ENCODE results near the gene ADAMTSL1. TPM values are rescaled to one million over a fixed set of nuclear protein-coding genes. Genes with fewer than 3 reads are reported as not detected.

The ADAMTSL1 gene
- total RNA-seq, 1 donor from 2014 or later, result 12.6 TPM

DNA sequence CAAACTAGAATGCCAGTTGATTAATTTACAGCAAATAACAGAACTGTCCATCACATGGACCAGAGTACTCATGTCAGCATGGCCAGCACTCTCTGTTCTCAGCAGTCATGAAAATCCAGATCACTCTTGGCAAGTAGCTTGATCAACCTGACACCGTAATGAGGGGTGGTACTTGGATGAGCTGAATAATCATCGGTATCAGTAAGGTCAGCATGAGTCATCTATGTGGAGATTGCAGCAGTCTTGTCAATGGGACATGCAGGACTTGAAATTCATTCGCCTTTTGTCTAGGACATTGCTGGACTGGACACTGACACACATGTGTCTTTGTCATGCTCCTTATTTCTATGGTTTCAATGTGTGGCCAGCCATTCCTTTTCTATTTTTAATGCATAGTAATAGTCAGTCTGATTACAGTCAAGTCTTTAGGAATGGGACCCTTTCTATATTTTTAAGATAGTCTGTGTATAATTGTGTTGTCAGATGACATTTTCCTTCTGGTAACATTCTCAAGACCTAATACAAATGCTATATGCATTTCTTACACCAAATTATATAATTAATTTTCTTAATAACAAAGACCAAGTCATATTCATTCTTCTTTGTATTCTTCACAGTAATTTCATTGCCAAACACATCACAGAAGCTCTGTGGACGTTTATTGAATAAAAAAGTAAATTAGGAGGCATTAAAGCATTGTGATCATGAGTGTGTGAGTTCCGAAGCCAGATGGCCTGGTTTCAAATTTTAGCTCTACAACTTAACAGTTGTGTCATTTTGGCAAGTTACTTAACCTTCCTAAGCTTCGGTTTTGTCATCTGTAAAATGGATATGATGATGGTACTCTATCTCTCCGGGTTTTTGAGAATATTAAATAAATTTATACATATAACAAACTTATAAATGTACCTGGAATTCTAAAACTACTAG is 57.4 kb downstream of the ADAMTSL1 start:
- Mint-ChIP-seq H3K4me1 (ENCODE audit: low read depth, unreplicated experiment) (no peaks in the 10 kb centered on the region), H3K9me3 (ENCODE audit: unreplicated experiment) (peaks cover 16% of the 10 kb centered on the region), H3K27ac (ENCODE audit: unreplicated experiment) (no peak overlapping the region), H3K36me3 (ENCODE audit: low read depth, unreplicated experiment) (peaks cover 20% of the 10 kb centered on the region), H3K4me3 (ENCODE audit: unreplicated experiment) (no peak overlapping the region), H3K27me3 (ENCODE audit: low read depth, unreplicated experiment) (no peaks in the 10 kb centered on the region)
- peaks cover 10% of the 10 kb centered on the region for H4K20me1 ChIP-seq (ENCODE audit: insufficient read depth, low read length)
- H3K79me2 ChIP-seq (ENCODE audit: insufficient read depth, low read length), result peaks cover 51% of the 10 kb centered on the region
- DNase-seq (ENCODE audit: low read depth) (no peak), FAIRE-seq (no peak)
- no peak overlapping the region for H2AFZ ChIP-seq (ENCODE audit: low read depth, low read length)
- H3K4me1 ChIP-seq (ENCODE audit: insufficient read depth, low read length), result peaks cover 5% of the 10 kb centered on the region
- no peak overlapping the region for H3K4me3 ChIP-seq (ENCODE audit: insufficient read depth, low read depth, low read length)
- H3K36me3 ChIP-seq (ENCODE audit: insufficient read depth, low read length), result peaks cover 31% of the 10 kb centered on the region
- no peak overlapping the region for H3K9ac ChIP-seq (ENCODE audit: low read length)
- H3K4me2 ChIP-seq (ENCODE audit: low read length), result no peak overlapping the region
- H3K27ac ChIP-seq (ENCODE audit: low read depth, low read length), result no peak overlapping the region
- peaks cover 12% of the 10 kb centered on the region for H3K9me3 ChIP-seq (ENCODE audit: insufficient read depth, low read depth, low read length)
- TF ChIP-seq CTCF (IDR thresholded peaks at IDR 0.05; ENCODE audit: insufficient read depth, low read depth, low read length) (no peak), EZH2 (IDR thresholded peaks at IDR 0.05; ENCODE audit: insufficient read depth, low read length) (no peak)
- no peaks in the 10 kb centered on the region for H3K27me3 ChIP-seq (ENCODE audit: insufficient read depth, low read length)

- no peak overlapping the region for H3K4me3 Mint-ChIP-seq (ENCODE audit: unreplicated experiment)
- peaks cover 5% of the 10 kb centered on the region for H3K4me1 ChIP-seq (ENCODE audit: insufficient read depth, low read length)
- no peaks in the 10 kb centered on the region for H3K27me3 Mint-ChIP-seq (ENCODE audit: low read depth, unreplicated experiment)
- H3K36me3 ChIP-seq (ENCODE audit: insufficient read depth, low read length), result peaks cover 54% of the 10 kb centered on the region
- no peak for FAIRE-seq
- H3K36me3 Mint-ChIP-seq (ENCODE audit: low read depth, unreplicated experiment), result peaks cover 23% of the 10 kb centered on the region
- no peaks in the 10 kb centered on the region for H3K27me3 ChIP-seq (ENCODE audit: insufficient read depth, low read length)
- H3K79me2 ChIP-seq (ENCODE audit: insufficient read depth, low read length), result peaks cover 33% of the 10 kb centered on the region
- H3K9ac ChIP-seq (ENCODE audit: low read length), result no peak overlapping the region
- no peak overlapping the region for H3K27ac Mint-ChIP-seq (ENCODE audit: unreplicated experiment)
- TF ChIP-seq EZH2 (IDR thresholded peaks at IDR 0.05; ENCODE audit: insufficient read depth, low read length), result no peak
- TF ChIP-seq CTCF (IDR thresholded peaks at IDR 0.05; ENCODE audit: insufficient read depth, low read depth, low read length), result no peak
- peaks cover 18% of the 10 kb centered on the region for H3K9me3 Mint-ChIP-seq (ENCODE audit: unreplicated experiment)
- H3K27ac ChIP-seq (ENCODE audit: low read depth, low read length), result no peak overlapping the region
- H3K9me3 ChIP-seq (ENCODE audit: insufficient read depth, low read depth, low read length), result peaks cover 12% of the 10 kb centered on the region
- H3K4me2 ChIP-seq (ENCODE audit: low read length), result no peak overlapping the region
- DNase-seq (ENCODE audit: low read depth), result no peak
- no peaks in the 10 kb centered on the region for H4K20me1 ChIP-seq (ENCODE audit: insufficient read depth, low read length)
- no peak overlapping the region for H2AFZ ChIP-seq (ENCODE audit: low read depth, low read length)
- no peaks in the 10 kb centered on the region for H3K4me1 Mint-ChIP-seq (ENCODE audit: low read depth, unreplicated experiment)
- no peak overlapping the region for H3K4me3 ChIP-seq (ENCODE audit: insufficient read depth, low read depth, low read length)
Measured at GRCh38 chr9:18534611-18535010, 60.7 kb downstream of the ADAMTSL1 start.

GRCh38 chr9:18536554-18536953 is 62.6 kb downstream of the ADAMTSL1 start:
- FAIRE-seq, result no peak
- Mint-ChIP-seq H3K36me3 (ENCODE audit: low read depth, unreplicated experiment) (peaks cover 23% of the 10 kb centered on the region), H3K27ac (ENCODE audit: unreplicated experiment) (no peak overlapping the region), H3K9me3 (ENCODE audit: unreplicated experiment) (peaks cover 18% of the 10 kb centered on the region), H3K4me1 (ENCODE audit: low read depth, unreplicated experiment) (no peaks in the 10 kb centered on the region), H3K4me3 (ENCODE audit: unreplicated experiment) (no peak overlapping the region), H3K27me3 (ENCODE audit: low read depth, unreplicated experiment) (no peaks in the 10 kb centered on the region)
- H3K4me2 ChIP-seq (ENCODE audit: low read length), result no peak overlapping the region
- no peak overlapping the region for H3K4me3 ChIP-seq (ENCODE audit: insufficient read depth, low read depth, low read length)
- H3K9me3 ChIP-seq (ENCODE audit: insufficient read depth, low read depth, low read length), result peaks cover 12% of the 10 kb centered on the region
- no peak for DNase-seq (ENCODE audit: low read depth)
- H3K9ac ChIP-seq (ENCODE audit: low read length), result no peak overlapping the region
- H3K4me1 ChIP-seq (ENCODE audit: insufficient read depth, low read length), result no peaks in the 10 kb centered on the region
- H3K27me3 ChIP-seq (ENCODE audit: insufficient read depth, low read length), result no peaks in the 10 kb centered on the region
- no peaks in the 10 kb centered on the region for H4K20me1 ChIP-seq (ENCODE audit: insufficient read depth, low read length)
- no peak for TF ChIP-seq CTCF (IDR thresholded peaks at IDR 0.05; ENCODE audit: insufficient read depth, low read depth, low read length)
- TF ChIP-seq EZH2 (IDR thresholded peaks at IDR 0.05; ENCODE audit: insufficient read depth, low read length), result no peak
- no peak overlapping the region for H2AFZ ChIP-seq (ENCODE audit: low read depth, low read length)
- no peak overlapping the region for H3K27ac ChIP-seq (ENCODE audit: low read depth, low read length)
- H3K79me2 ChIP-seq (ENCODE audit: insufficient read depth, low read length), result peaks cover 22% of the 10 kb centered on the region
- H3K36me3 ChIP-seq (ENCODE audit: insufficient read depth, low read length), result peaks cover 54% of the 10 kb centered on the region

Data from astrocyte (in vitro differentiated cells and primary cell).